ENCODE data around the gene FARS2.

The FARS2 gene

DNA sequence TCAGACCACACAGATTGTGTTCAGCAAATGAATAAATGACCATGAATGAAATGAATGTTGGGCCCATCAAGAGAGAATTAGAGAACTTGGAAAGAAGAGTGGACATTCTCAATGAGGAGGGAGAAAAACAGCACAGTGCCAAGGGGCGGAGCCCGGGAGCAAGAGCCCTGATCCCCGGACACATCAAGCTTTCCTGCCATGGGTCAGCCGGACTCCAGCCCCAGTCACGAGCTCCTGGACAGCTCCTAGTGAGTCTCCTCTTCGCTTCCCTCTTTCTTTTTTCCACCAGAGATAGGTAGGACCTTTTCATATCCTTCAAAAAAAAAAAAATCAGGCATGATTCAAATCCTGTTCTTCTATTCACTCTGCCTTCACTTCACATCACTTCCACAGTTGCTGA is 471.2 kb downstream of the FARS2 start:
- Histone ChIP-seq H3K27me3 (ENCODE audit: insufficient read depth, low read length) (no peaks in the 10 kb centered on the region), H3K4me3 (ENCODE audit: low read depth, low read length) (no peak overlapping the region), H4K8ac (ENCODE audit: low read depth, low read length) (no peak overlapping the region), H3K9me3 (ENCODE audit: insufficient read depth, low read depth, low read length) (no peaks in the 10 kb centered on the region), H3K79me2 (ENCODE audit: control insufficient read depth, insufficient read depth, low read length, poor library complexity) (no peaks in the 10 kb centered on the region), H2BK12ac (ENCODE audit: low read length) (no peak overlapping the region), H3K18ac (ENCODE audit: low read length) (no peak overlapping the region), H3K4ac (ENCODE audit: low read depth, low read length) (no peak overlapping the region), H3K4me2 (ENCODE audit: low read length) (no peak overlapping the region), H3K27ac (ENCODE audit: low read depth, low read length) (no peak overlapping the region), H2BK120ac (ENCODE audit: insufficient read depth, low read length, poor library complexity) (no peak overlapping the region), H3K36me3 (ENCODE audit: control insufficient read depth in 1 of 2, insufficient read depth in 2 of 2, low read length in 2 of 2) (no peaks in the 10 kb centered on the region), H3K9ac (ENCODE audit: low read length) (no peak overlapping the region), H3K23ac (ENCODE audit: low read length) (no peak overlapping the region), H2AFZ (ENCODE audit: insufficient read depth, low read length, poor library complexity) (no peak overlapping the region), H3K4me1 (ENCODE audit: control insufficient read depth in 1 of 2, insufficient read depth in 2 of 2, low read length in 2 of 2) (peaks cover 0 to 2% of the 10 kb centered on the region in 2 experiments), H3K79me1 (ENCODE audit: low read length) (no peaks in the 10 kb centered on the region), H2BK5ac (ENCODE audit: low read depth, low read length, poor library complexity) (no peak overlapping the region), H3K14ac (ENCODE audit: low read length) (no peak overlapping the region), H2AK5ac (ENCODE audit: low read length) (no peak overlapping the region), H4K91ac (ENCODE audit: low read depth, low read length) (no peak overlapping the region), H4K12ac (ENCODE audit: low read depth, low read length) (no peak overlapping the region)
- WGBS (ENCODE audit: extremely low coverage, insufficient coverage, insufficient read length), result no CpG with 5 or more reads among the region's 6 CpGs
- DNase-seq, result no peak

DNA sequence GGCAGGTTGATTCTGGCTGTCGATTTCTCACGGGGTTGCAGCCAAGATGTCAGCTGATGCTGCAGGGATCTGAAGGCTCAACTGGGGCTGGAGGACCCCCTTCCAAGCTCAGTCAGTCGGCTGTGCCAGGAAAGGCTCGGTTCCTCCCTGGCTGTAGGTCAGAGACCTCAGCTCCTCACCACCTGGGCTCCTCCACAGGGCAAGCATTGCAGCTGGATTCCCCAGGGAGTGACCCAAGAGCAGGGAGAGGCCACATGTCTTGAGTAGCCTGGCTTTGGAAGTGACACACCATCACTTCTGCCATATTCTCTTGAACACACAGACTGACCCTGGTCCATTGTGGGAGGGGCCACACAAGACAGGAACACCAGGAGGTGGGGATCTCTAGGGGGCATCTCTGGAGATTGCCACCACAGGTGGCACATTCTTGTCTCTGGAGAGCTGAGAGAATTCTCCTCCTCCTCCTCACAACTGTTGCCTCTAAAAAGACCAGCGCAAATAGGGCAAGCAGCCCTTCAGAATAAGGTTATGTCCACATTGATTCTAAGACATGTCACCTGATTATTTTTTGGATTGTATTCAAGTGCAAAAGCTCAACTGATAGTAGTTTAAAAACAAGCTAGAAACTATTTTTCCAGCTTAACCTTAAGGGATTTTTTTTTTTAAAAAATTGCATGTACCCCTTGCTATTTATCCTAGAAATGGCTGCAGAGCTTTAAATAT is 474.9 kb downstream of the FARS2 start:
- Histone ChIP-seq H2AK5ac (ENCODE audit: low read length) (no peak overlapping the region), H3K9me3 (ENCODE audit: insufficient read depth, low read depth, low read length) (no peaks in the 10 kb centered on the region), H4K8ac (ENCODE audit: low read depth, low read length) (no peak overlapping the region), H3K4me1 (ENCODE audit: control insufficient read depth in 1 of 2, insufficient read depth in 2 of 2, low read length in 2 of 2) (no peaks in the 10 kb centered on the region), H3K9ac (ENCODE audit: low read length) (no peak overlapping the region), H3K4ac (ENCODE audit: low read depth, low read length) (no peak overlapping the region), H3K14ac (ENCODE audit: low read length) (no peak overlapping the region), H2BK5ac (ENCODE audit: low read depth, low read length, poor library complexity) (no peak overlapping the region), H4K91ac (ENCODE audit: low read depth, low read length) (no peak overlapping the region), H3K4me2 (ENCODE audit: low read length) (no peak overlapping the region), H3K27me3 (ENCODE audit: insufficient read depth, low read length) (no peaks in the 10 kb centered on the region), H3K23ac (ENCODE audit: low read length) (no peak overlapping the region), H2BK120ac (ENCODE audit: insufficient read depth, low read length, poor library complexity) (no peak overlapping the region), H3K4me3 (ENCODE audit: low read depth, low read length) (no peak overlapping the region), H3K79me2 (ENCODE audit: control insufficient read depth, insufficient read depth, low read length, poor library complexity) (no peaks in the 10 kb centered on the region), H3K18ac (ENCODE audit: low read length) (no peak overlapping the region), H2BK12ac (ENCODE audit: low read length) (no peak overlapping the region), H3K36me3 (ENCODE audit: control insufficient read depth in 1 of 2, insufficient read depth in 2 of 2, low read length in 2 of 2) (no peaks in the 10 kb centered on the region), H3K79me1 (ENCODE audit: low read length) (no peaks in the 10 kb centered on the region), H4K12ac (ENCODE audit: low read depth, low read length) (no peak overlapping the region), H3K27ac (ENCODE audit: low read depth, low read length) (no peak overlapping the region), H2AFZ (ENCODE audit: insufficient read depth, low read length, poor library complexity) (no peak overlapping the region)
- WGBS (ENCODE audit: extremely low coverage, insufficient coverage, insufficient read length), result no CpG with 5 or more reads among the region's 5 CpGs
- DNase-seq, result no peak

DNA sequence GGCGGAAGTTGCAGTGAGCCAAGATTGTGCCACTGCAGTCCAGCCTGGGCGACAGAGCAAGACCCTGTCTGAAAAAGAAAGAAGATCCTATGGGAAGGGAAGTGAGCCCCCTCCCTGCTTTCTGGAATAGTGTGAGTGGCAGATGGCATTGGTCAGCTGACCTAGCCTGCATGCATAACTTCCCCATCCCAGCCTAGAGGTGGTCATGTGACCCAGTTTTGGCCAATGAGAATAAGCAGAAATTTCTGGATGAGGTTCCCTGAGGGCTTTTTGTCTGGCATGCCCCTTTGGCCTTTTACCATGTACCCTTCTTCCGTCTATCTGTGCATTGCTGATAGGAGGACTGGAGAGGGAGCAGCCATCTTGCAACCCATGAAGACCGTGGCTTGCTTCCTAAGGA is 476.1 kb downstream of the FARS2 start:
- no CpG with 5 or more reads among the region's 4 CpGs for WGBS (ENCODE audit: extremely low coverage, insufficient coverage, insufficient read length)

DNA sequence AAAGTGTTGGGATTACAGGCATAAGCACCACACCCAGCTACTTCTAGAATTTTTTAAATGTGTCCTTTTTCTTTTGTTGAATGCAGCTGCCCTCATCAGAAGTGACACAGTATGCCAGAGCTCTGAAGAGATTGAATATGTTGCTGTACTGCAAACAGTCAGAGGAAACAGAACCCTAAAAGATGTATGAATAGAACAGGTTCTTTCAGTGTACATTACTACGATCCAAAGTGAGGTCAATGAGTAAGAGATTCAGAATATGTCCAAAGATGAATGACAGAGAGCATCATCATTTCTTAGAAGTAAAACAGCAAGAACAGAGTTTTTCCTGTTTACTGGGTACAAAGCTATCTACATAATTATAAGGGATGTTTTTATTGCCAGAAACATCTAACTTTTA is 476.9 kb downstream of the FARS2 start:
- Histone ChIP-seq H2BK120ac (ENCODE audit: insufficient read depth, low read length, poor library complexity) (no peak overlapping the region), H3K36me3 (ENCODE audit: control insufficient read depth in 1 of 2, insufficient read depth in 2 of 2, low read length in 2 of 2) (no peaks in the 10 kb centered on the region), H3K23ac (ENCODE audit: low read length) (no peak overlapping the region), H2AK5ac (ENCODE audit: low read length) (no peak overlapping the region), H3K4me1 (ENCODE audit: control insufficient read depth in 1 of 2, insufficient read depth in 2 of 2, low read length in 2 of 2) (no peaks in the 10 kb centered on the region), H3K27me3 (ENCODE audit: insufficient read depth, low read length) (no peaks in the 10 kb centered on the region), H3K14ac (ENCODE audit: low read length) (no peak overlapping the region), H2AFZ (ENCODE audit: insufficient read depth, low read length, poor library complexity) (no peak overlapping the region), H3K79me1 (ENCODE audit: low read length) (no peaks in the 10 kb centered on the region), H3K79me2 (ENCODE audit: control insufficient read depth, insufficient read depth, low read length, poor library complexity) (no peaks in the 10 kb centered on the region), H3K27ac (ENCODE audit: low read depth, low read length) (no peak overlapping the region), H3K9ac (ENCODE audit: low read length) (no peak overlapping the region), H2BK12ac (ENCODE audit: low read length) (no peak overlapping the region), H2BK5ac (ENCODE audit: low read depth, low read length, poor library complexity) (no peak overlapping the region), H3K9me3 (ENCODE audit: insufficient read depth, low read depth, low read length) (no peaks in the 10 kb centered on the region), H3K4me3 (ENCODE audit: low read depth, low read length) (no peak overlapping the region), H4K8ac (ENCODE audit: low read depth, low read length) (no peak overlapping the region), H3K18ac (ENCODE audit: low read length) (no peak overlapping the region), H3K4ac (ENCODE audit: low read depth, low read length) (no peak overlapping the region), H4K91ac (ENCODE audit: low read depth, low read length) (no peak overlapping the region), H4K12ac (ENCODE audit: low read depth, low read length) (no peak overlapping the region), H3K4me2 (ENCODE audit: low read length) (no peak overlapping the region)
- WGBS (ENCODE audit: extremely low coverage, insufficient coverage, insufficient read length), result no CpG with 5 or more reads among the region's 1 CpG
- DNase-seq, result no peak

More for the DNA sequence above, 476.1 kb downstream of the FARS2 start:
- no peaks in the 10 kb centered on the region for H3K79me1 ChIP-seq (ENCODE audit: low read length)
- no peak overlapping the region for H3K27ac ChIP-seq (ENCODE audit: low read depth, low read length)
- H3K9ac ChIP-seq (ENCODE audit: low read length), result no peak overlapping the region
- no peaks in the 10 kb centered on the region for H3K4me1 ChIP-seq (ENCODE audit: control insufficient read depth in 1 of 2, insufficient read depth in 2 of 2, low read length in 2 of 2)
- H3K79me2 ChIP-seq (ENCODE audit: control insufficient read depth, insufficient read depth, low read length, poor library complexity), result no peaks in the 10 kb centered on the region
- H3K27me3 ChIP-seq (ENCODE audit: insufficient read depth, low read length), result no peaks in the 10 kb centered on the region
- H3K14ac ChIP-seq (ENCODE audit: low read length), result no peak overlapping the region
- no peak for DNase-seq
- H2BK5ac ChIP-seq (ENCODE audit: low read depth, low read length, poor library complexity), result no peak overlapping the region
- H3K36me3 ChIP-seq (ENCODE audit: control insufficient read depth in 1 of 2, insufficient read depth in 2 of 2, low read length in 2 of 2), result no peaks in the 10 kb centered on the region
- H3K18ac ChIP-seq (ENCODE audit: low read length), result no peak overlapping the region
- no peaks in the 10 kb centered on the region for H3K9me3 ChIP-seq (ENCODE audit: insufficient read depth, low read depth, low read length)
- no peak overlapping the region for H3K23ac ChIP-seq (ENCODE audit: low read length)
- no peak overlapping the region for H2AFZ ChIP-seq (ENCODE audit: insufficient read depth, low read length, poor library complexity)
- H4K91ac ChIP-seq (ENCODE audit: low read depth, low read length), result no peak overlapping the region
- H3K4me2 ChIP-seq (ENCODE audit: low read length), result no peak overlapping the region
- no peak overlapping the region for H4K12ac ChIP-seq (ENCODE audit: low read depth, low read length)
- H3K4ac ChIP-seq (ENCODE audit: low read depth, low read length), result no peak overlapping the region
- no peak overlapping the region for H2AK5ac ChIP-seq (ENCODE audit: low read length)
- no peak overlapping the region for H2BK120ac ChIP-seq (ENCODE audit: insufficient read depth, low read length, poor library complexity)
- H4K8ac ChIP-seq (ENCODE audit: low read depth, low read length), result no peak overlapping the region
- H3K4me3 ChIP-seq (ENCODE audit: low read depth, low read length), result no peak overlapping the region
- no peak overlapping the region for H2BK12ac ChIP-seq (ENCODE audit: low read length)
